Measurements from ENCODE around the gene PHAF1. TPM values are rescaled to one million over a fixed set of nuclear protein-coding genes. Genes with fewer than 3 reads are reported as not detected.

Gene PHAF1
- total and polyA plus RNA-seq, 4 donors, result 26.6 to 42.4 (median 28.4) TPM

- WGBS, result 87% methylated on average over 7 of the region's 7 CpGs
Observed at GRCh38 chr16:67146523-67147357, 37.0 kb downstream of the PHAF1 start.

GRCh38 chr16:67147437-67148140, 37.8 kb downstream of the PHAF1 start:
- no peaks in the 10 kb centered on the region for H3K9me3 ChIP-seq (ENCODE audit: control insufficient read depth in 4 of 4, low read length in 3 of 4)
- DNase-seq (ENCODE audit: low spot score), result no peak
- TF ChIP-seq FOXA1 (IDR thresholded peaks at IDR 0.05) (no peak), ZBTB33 (IDR thresholded peaks at IDR 0.05) (no peak), HNF4A (conservative IDR thresholded peaks at IDR 0.05) (no peak), ATF3 (IDR thresholded peaks at IDR 0.05) (no peak), YY1 (IDR thresholded peaks at IDR 0.05) (no peak), TAF1 (conservative IDR thresholded peaks at IDR 0.05) (no peak), FOXA2 (IDR thresholded peaks at IDR 0.05) (no peak), RAD21 (IDR thresholded peaks at IDR 0.05) (no peak), NR2F2 (IDR thresholded peaks at IDR 0.05) (no peak), EGR1 (IDR thresholded peaks at IDR 0.05; ENCODE audit: low read depth in 2 of 2) (no peak), GABPA (IDR thresholded peaks at IDR 0.05 in 1 of 2, conservative IDR thresholded peaks at IDR 0.05 in 1 of 2) (no peak), RXRA (IDR thresholded peaks at IDR 0.05) (no peak), HNF4G (IDR thresholded peaks at IDR 0.05) (no peak)

More at GRCh38 chr16:67146523-67147357, 37.0 kb downstream of the PHAF1 start:
- Histone ChIP-seq H3K27ac (ENCODE audit: low read depth in 1 of 2, low read length in 2 of 2) (no peak overlapping the region), H3K36me3 (ENCODE audit: control insufficient read depth in 4 of 4, insufficient read depth in 3 of 4, low read depth in 1 of 4, low read length in 3 of 4) (peaks cover 29 to 67% (median 60%) of the 10 kb centered on the region in 4 donors), H3K27me3 (ENCODE audit: control insufficient read depth in 4 of 4, insufficient read depth in 4 of 4, low read length in 3 of 4) (no peaks in the 10 kb centered on the region), H3K9ac (ENCODE audit: low read depth in 1 of 2, low read length in 2 of 2) (no peak overlapping the region), H3K9me3 (ENCODE audit: control insufficient read depth in 4 of 4, low read length in 3 of 4) (no peaks in the 10 kb centered on the region), H3K4me1 (ENCODE audit: control insufficient read depth in 4 of 4, insufficient read depth in 4 of 4, low read length in 3 of 4) (peaks cover 3 to 13% (median 8%) of the 10 kb centered on the region in 4 donors), H3K4me3 (ENCODE audit: low read depth in 1 of 3, low read length in 3 of 3) (no peak overlapping the region)
- DNase-seq (ENCODE audit: low spot score), result no peak
- TF ChIP-seq HNF4A (conservative IDR thresholded peaks at IDR 0.05) (no peak), FOXA2 (IDR thresholded peaks at IDR 0.05) (no peak), SP1 (IDR thresholded peaks at IDR 0.05) (no peak), RAD21 (IDR thresholded peaks at IDR 0.05) (no peak), NR2F2 (IDR thresholded peaks at IDR 0.05) (no peak), YY1 (IDR thresholded peaks at IDR 0.05) (no peak), ZBTB33 (IDR thresholded peaks at IDR 0.05) (no peak), JUND (IDR thresholded peaks at IDR 0.05) (no peak), ATF3 (IDR thresholded peaks at IDR 0.05) (no peak), FOXA1 (IDR thresholded peaks at IDR 0.05) (no peak), TAF1 (conservative IDR thresholded peaks at IDR 0.05) (no peak), GABPA (IDR thresholded peaks at IDR 0.05 in 1 of 2, conservative IDR thresholded peaks at IDR 0.05 in 1 of 2) (no peak), MAX (IDR thresholded peaks at IDR 0.05) (no peak), EGR1 (IDR thresholded peaks at IDR 0.05; ENCODE audit: low read depth in 2 of 2) (no peak), RXRA (IDR thresholded peaks at IDR 0.05) (no peak)
- TF ChIP-seq, protein P1, sequence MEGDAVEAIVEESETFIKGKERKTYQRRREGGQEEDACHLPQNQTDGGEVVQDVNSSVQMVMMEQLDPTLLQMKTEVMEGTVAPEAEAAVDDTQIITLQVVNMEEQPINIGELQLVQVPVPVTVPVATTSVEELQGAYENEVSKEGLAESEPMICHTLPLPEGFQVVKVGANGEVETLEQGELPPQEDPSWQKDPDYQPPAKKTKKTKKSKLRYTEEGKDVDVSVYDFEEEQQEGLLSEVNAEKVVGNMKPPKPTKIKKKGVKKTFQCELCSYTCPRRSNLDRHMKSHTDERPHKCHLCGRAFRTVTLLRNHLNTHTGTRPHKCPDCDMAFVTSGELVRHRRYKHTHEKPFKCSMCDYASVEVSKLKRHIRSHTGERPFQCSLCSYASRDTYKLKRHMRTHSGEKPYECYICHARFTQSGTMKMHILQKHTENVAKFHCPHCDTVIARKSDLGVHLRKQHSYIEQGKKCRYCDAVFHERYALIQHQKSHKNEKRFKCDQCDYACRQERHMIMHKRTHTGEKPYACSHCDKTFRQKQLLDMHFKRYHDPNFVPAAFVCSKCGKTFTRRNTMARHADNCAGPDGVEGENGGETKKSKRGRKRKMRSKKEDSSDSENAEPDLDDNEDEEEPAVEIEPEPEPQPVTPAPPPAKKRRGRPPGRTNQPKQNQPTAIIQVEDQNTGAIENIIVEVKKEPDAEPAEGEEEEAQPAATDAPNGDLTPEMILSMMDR (IDR thresholded peaks at IDR 0.05; ENCODE audit: low read depth, low read length, missing input control), result no peak

More at GRCh38 chr16:67147437-67148140, 37.8 kb downstream of the PHAF1 start:
- H3K4me3 ChIP-seq (ENCODE audit: low read depth in 1 of 3, low read length in 3 of 3), result no peak overlapping the region
- peaks cover 3 to 13% (median 8%) of the 10 kb centered on the region in 4 donors for H3K4me1 ChIP-seq (ENCODE audit: control insufficient read depth in 4 of 4, insufficient read depth in 4 of 4, low read length in 3 of 4)
- peaks cover 28 to 58% (median 51%) of the 10 kb centered on the region in 4 donors for H3K36me3 ChIP-seq (ENCODE audit: control insufficient read depth in 4 of 4, insufficient read depth in 3 of 4, low read depth in 1 of 4, low read length in 3 of 4)
- 92% methylated on average over 4 of the region's 4 CpGs for WGBS
- H3K9ac ChIP-seq (ENCODE audit: low read depth in 1 of 2, low read length in 2 of 2), result no peak overlapping the region
- H3K27me3 ChIP-seq (ENCODE audit: control insufficient read depth in 4 of 4, insufficient read depth in 4 of 4, low read length in 3 of 4), result no peaks in the 10 kb centered on the region
- no peak overlapping the region for H3K27ac ChIP-seq (ENCODE audit: low read depth in 1 of 2, low read length in 2 of 2)
